Tibial artery (tissue), 4 donors: ENCODE data around the gene OPALIN.

Experiments
- DNase-seq, 2 donors: peaks; one replicate each; pipeline ENCODE4 v3.0.0-alpha.2; 2019
- H3K27ac ChIP-seq, 2 donors: fragments of 200-600 bp; sonication (generic) in 1 of 2; 1 replicate in 1 of 2; 2 replicates in 1 of 2; pipeline ENCODE4 v1.5.1; 2018 to 2019; ENCODE audit warnings: mild to moderate bottlenecking in 1 of 2
- H3K27me3 ChIP-seq, 2 donors: fragments of 200-600 bp; sonication (generic) in 1 of 2; one replicate each; pipeline versions ENCODE4 v1.5.1 to v1.6.0; 2016 to 2019
- H3K36me3 ChIP-seq, 3 donors: fragments of 200-600 bp; sonication (generic) in 2 of 3; one replicate each; pipeline ENCODE4 v1.5.1; 2016 to 2019; ENCODE audit warnings: mild to moderate bottlenecking in 2 of 3
- H3K4me1 ChIP-seq, 4 donors: fragments of 200-600 bp; sonication (generic) in 2 of 4; 1 replicate in 3 of 4; 2 replicates in 1 of 4; pipeline ENCODE4 v1.5.1; 2016 to 2019
- H3K4me3 ChIP-seq, 2 donors: fragments of 200-600 bp; sonication (generic) in 1 of 2; 1 replicate in 1 of 2; 2 replicates in 1 of 2; pipeline ENCODE4 v1.5.1; 2018 to 2019; ENCODE audit warnings: mild to moderate bottlenecking in 2 of 2
- H3K9me3 ChIP-seq, 3 donors: fragments of 200-600 bp; sonication (generic) in 1 of 3; one replicate each; pipeline ENCODE4 v1.5.1; 2016 to 2019
- intact Hi-C: fragments of 100-400 bp; cut with DNase I; formaldehyde crosslinking; loops from one replicate; pipeline ENCODE4 v1.15.0; 2023; ENCODE audit warnings: low total_unique reads
- TF ChIP-seq, protein P1 (sequence below), 2 experiments: fragments of 200-600 bp in 1 of 2; fragments of 450-650 bp in 1 of 2; IDR thresholded peaks; one replicate each; pipeline ENCODE4 v1.5.1; 2017 to 2019; ENCODE audit warnings: antibody characterized with exemption in 2 of 2, mild to moderate bottlenecking in 1 of 2, moderate library complexity in 1 of 2

OPALIN gene

DNA sequence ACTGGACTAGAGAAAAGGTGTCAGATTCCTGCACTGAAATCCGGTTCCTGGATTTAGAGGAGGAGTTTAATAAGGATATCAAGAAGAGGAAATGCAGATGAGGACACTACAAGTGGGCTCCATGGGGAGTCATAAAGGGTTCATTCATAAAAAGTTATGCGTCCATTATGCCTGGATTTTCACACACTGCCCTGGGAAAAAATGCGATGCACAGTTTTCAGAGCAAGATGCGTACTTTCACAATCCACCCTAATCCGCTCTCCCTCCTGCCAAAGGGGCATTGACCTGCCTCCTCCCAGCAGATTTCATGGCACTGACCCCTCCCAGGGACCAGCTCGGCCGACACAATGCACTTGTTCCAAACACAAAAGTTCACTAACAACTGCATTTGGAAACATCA is 42.2 kb upstream of the OPALIN start:
- H3K27me3 ChIP-seq = peaks cover 0 to 46% of the 10 kb centered on the region in 2 donors
- no peak overlapping the region for H3K27ac ChIP-seq
- H3K4me1 ChIP-seq = peaks cover 0 to 6% (median 0%) of the 10 kb centered on the region in 4 donors
- H3K4me3 ChIP-seq = no peak overlapping the region
- TF ChIP-seq, protein P1, sequence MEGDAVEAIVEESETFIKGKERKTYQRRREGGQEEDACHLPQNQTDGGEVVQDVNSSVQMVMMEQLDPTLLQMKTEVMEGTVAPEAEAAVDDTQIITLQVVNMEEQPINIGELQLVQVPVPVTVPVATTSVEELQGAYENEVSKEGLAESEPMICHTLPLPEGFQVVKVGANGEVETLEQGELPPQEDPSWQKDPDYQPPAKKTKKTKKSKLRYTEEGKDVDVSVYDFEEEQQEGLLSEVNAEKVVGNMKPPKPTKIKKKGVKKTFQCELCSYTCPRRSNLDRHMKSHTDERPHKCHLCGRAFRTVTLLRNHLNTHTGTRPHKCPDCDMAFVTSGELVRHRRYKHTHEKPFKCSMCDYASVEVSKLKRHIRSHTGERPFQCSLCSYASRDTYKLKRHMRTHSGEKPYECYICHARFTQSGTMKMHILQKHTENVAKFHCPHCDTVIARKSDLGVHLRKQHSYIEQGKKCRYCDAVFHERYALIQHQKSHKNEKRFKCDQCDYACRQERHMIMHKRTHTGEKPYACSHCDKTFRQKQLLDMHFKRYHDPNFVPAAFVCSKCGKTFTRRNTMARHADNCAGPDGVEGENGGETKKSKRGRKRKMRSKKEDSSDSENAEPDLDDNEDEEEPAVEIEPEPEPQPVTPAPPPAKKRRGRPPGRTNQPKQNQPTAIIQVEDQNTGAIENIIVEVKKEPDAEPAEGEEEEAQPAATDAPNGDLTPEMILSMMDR (IDR thresholded peaks at IDR 0.05) = no peak
- no peaks in the 10 kb centered on the region for H3K9me3 ChIP-seq
- no peaks in the 10 kb centered on the region for H3K36me3 ChIP-seq
- peak in 1 of 2 donors; percentile 34 for DNase-seq
- intact Hi-C loops = no loop called here

DNA sequence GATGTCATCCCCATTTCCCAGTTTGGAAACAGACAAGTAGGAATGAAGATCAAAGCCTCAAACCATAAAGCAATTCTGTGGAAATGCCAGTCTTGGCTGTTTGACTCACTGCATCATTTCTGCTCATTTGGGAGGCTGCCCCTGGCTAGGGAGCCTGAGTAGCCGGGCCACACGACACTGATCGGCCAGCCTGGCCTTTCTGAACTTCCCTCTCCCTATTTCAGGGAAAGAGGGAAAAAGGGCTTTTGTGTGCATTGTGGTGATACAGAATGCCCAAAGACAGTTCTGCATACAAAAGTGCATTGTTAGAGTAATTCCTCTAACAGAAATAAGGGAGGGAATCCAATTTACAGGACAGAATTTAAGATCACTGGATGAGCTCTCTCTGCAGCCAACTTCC is 41.7 kb upstream of the OPALIN start:
- no peak overlapping the region for H3K27ac ChIP-seq
- no peak overlapping the region for H3K4me3 ChIP-seq
- TF ChIP-seq, protein P1 (IDR thresholded peaks at IDR 0.05) = no peak

DNA sequence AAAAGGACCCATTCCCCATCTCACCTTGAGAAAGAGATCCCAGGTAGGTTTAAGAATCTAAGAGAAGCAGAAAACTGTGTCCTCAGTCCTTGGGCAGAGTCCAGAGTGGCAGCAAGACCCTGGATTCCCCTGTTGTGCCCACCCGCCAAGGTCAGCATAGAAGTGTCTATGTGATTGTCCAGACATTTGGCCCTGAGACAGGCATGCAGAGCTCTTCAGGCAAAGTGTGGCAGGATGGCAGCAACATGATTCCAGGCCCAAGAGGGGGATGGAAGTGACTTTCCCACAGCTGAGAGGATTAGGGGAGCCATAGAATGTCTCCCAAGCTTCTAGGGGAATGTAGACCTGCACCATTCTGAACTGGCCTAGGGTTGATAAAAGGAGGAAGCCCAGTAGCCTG is 39.1 kb upstream of the OPALIN start:
- H3K27ac ChIP-seq = no peak overlapping the region
- intact Hi-C loops = loop anchor here (10.0 kb wide), 1 partner anchor 117 kb away; the partner anchor contains the start of gene TLL2
- TF ChIP-seq, protein P1 (IDR thresholded peaks at IDR 0.05) = no peak
- peaks cover 0 to 49% of the 10 kb centered on the region in 2 donors for H3K27me3 ChIP-seq
- no peaks in the 10 kb centered on the region for H3K9me3 ChIP-seq
- H3K36me3 ChIP-seq = no peaks in the 10 kb centered on the region
- DNase-seq = no peak
- peaks cover 0 to 8% (median 0%) of the 10 kb centered on the region in 4 donors for H3K4me1 ChIP-seq
- H3K4me3 ChIP-seq = no peak overlapping the region

More for the DNA sequence above, 41.7 kb upstream of the OPALIN start:
- peaks cover 0 to 45% of the 10 kb centered on the region in 2 donors for H3K27me3 ChIP-seq
- H3K9me3 ChIP-seq = no peaks in the 10 kb centered on the region
- DNase-seq = no peak
- no peaks in the 10 kb centered on the region for H3K36me3 ChIP-seq
- peaks cover 0 to 8% (median 0%) of the 10 kb centered on the region in 4 donors for H3K4me1 ChIP-seq
- intact Hi-C loops = no loop called here

DNA sequence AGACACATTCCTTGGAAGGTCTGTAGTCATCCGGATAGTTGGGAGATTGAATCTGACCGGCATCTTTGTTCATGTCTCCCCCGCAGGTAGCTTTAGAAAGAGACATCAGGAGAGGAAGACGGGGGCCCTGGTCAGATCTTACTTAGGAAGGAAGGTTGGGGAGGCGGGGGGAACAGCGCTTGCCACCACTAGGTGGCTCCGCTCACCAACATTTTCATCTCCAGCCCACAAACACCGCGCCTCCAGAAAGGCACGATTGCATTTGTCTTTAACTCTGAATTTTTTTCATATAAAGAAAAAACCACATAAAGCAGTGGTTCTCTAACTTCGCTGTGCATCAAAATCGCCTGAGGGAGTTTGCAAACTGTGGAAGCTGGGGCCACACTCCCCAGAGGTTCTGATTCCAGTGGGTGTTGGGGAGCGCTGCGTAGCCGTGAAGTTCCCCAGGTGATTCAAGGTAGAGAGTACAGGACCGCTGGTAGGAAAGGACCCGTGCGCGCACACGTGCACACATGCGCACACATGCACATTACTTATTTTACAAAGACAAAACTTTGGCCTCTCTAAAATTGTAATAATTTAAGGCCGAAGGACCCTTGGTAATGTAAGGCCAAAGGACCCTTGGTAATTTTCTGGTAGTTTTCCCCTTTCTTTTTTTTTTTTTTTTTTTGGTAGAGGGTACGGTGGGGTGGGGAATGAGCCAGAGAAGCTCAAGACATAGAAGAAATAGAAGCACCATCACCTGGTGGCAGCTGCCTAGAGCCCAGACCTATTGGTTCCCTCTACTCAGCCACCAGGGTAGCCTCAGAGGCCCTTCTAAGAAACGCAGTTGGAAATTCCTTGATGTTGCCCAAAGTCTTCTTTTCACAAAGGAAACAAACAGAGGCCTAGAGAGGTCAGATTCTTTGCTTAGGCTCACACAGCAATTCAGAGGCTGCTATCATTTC is 37.4 kb upstream of the OPALIN start:
- H3K27me3 ChIP-seq = peaks cover 0 to 43% of the 10 kb centered on the region in 2 donors
- no peaks in the 10 kb centered on the region for H3K9me3 ChIP-seq
- DNase-seq = peak; percentile 57 to 75
- H3K27ac ChIP-seq = no peak overlapping the region
- H3K4me3 ChIP-seq = no peak overlapping the region
- TF ChIP-seq, protein P1 (IDR thresholded peaks at IDR 0.05) = peak; percentile 73 to 76
- intact Hi-C loops = loop anchor here (10.0 kb wide), 1 partner anchor 119 kb away; the partner anchor contains the start of gene TLL2
- no peaks in the 10 kb centered on the region for H3K36me3 ChIP-seq
- H3K4me1 ChIP-seq = peaks cover 0 to 8% (median 0%) of the 10 kb centered on the region in 4 donors

DNA sequence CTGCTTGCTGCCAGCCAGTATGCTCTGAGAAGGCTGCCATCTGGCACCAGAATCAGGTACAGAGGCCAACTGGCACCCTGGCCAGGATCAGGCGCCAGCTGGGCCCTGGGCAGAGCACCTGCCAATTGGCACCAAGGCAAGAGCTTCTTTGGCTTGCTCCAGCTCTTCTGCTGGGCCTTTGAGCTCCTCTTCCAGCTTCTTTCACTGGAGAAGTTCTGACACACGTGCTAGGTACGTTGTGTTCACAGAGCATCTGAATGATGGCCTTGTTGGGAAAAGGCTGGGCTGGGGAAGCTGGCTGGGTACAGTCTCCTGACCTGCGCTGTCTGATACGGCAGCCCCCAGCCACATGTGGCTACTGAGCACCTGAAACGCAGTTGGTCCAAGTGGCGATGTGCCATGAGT is 31.7 kb upstream of the OPALIN start:
- DNase-seq = peak; percentile 43 to 90

More for the DNA sequence above, 31.7 kb upstream of the OPALIN start:
- Histone ChIP-seq H3K36me3 (no peaks in the 10 kb centered on the region), H3K9me3 (no peaks in the 10 kb centered on the region), H3K27ac (no peak overlapping the region), H3K27me3 (peaks cover 0 to 4% of the 10 kb centered on the region in 2 donors), H3K4me3 (no peak overlapping the region), H3K4me1 (peaks cover 0 to 16% (median 15%) of the 10 kb centered on the region in 4 donors)
- TF ChIP-seq, protein P1 (IDR thresholded peaks at IDR 0.05) = no peak
- intact Hi-C loops = loop anchor here (10.0 kb wide), 1 partner anchor 124 kb away; the partner anchor contains the start of gene TLL2
